ENCODE results near the gene SLC7A10.
"Not testable (repeated sequence)": the region's sequence is repeated elsewhere in the genome, so short reads cannot be mapped to it uniquely, and the experiment has no call there.

The SLC7A10 gene

GRCh38 chr19:33211794-33212435, 13.7 kb downstream of the SLC7A10 start:
- no peak for TF ChIP-seq CTCF (conservative IDR thresholded peaks at IDR 0.05; ENCODE audit: control insufficient read depth, insufficient read depth, low read depth, low read length)
- H3K4me3 ChIP-seq (ENCODE audit: control insufficient read depth, low read depth, low read length): no peak overlapping the region
- DNase-seq (ENCODE audit: low read depth): no peak

GRCh38 chr19:33210266-33210940, 15.2 kb downstream of the SLC7A10 start:
- no peak overlapping the region for H3K4me3 ChIP-seq (ENCODE audit: control insufficient read depth, low read depth, low read length)
- no peak for DNase-seq (ENCODE audit: low read depth)
- no peak for TF ChIP-seq CTCF (conservative IDR thresholded peaks at IDR 0.05; ENCODE audit: control insufficient read depth, insufficient read depth, low read depth, low read length)

- H3K4me3 ChIP-seq (ENCODE audit: control insufficient read depth, low read depth, low read length); DNase-seq (ENCODE audit: low read depth): not testable (repeated sequence)
These were observed 15.8 kb downstream of the SLC7A10 start for GRCh38 chr19:33209850-33210230.

GRCh38 chr19:33208904-33209849, 16.5 kb downstream of the SLC7A10 start:
- TF ChIP-seq CTCF (conservative IDR thresholded peaks at IDR 0.05; ENCODE audit: control insufficient read depth, insufficient read depth, low read depth, low read length): peak; percentile 24
- peak; percentile 32 for DNase-seq (ENCODE audit: low read depth)
- H3K4me3 ChIP-seq (ENCODE audit: control insufficient read depth, low read depth, low read length): no peak overlapping the region

- no peak for TF ChIP-seq CTCF (conservative IDR thresholded peaks at IDR 0.05; ENCODE audit: control insufficient read depth, insufficient read depth, low read depth, low read length)
- no peak for DNase-seq (ENCODE audit: low read depth)
These were observed 17.2 kb downstream of the SLC7A10 start for GRCh38 chr19:33208371-33208895.

GRCh38 chr19:33207903-33208302, 17.7 kb downstream of the SLC7A10 start:
- no peak for TF ChIP-seq CTCF (conservative IDR thresholded peaks at IDR 0.05; ENCODE audit: control insufficient read depth, insufficient read depth, low read depth, low read length)
- no peak for DNase-seq (ENCODE audit: low read depth)
- H3K4me3 ChIP-seq (ENCODE audit: control insufficient read depth, low read depth, low read length): no peak overlapping the region

More at GRCh38 chr19:33208371-33208895, 17.2 kb downstream of the SLC7A10 start:
- H3K4me3 ChIP-seq (ENCODE audit: control insufficient read depth, low read depth, low read length): no peak overlapping the region

Data from fibroblast of mammary gland (primary cell).